Stimulated activated CD8-positive, alpha-beta memory T cell treated with anti-CD3 and anti-CD28 coated beads, Interleukin-2, amount 100 ng/mL, for 1 hour (primary cell): ENCODE measurements around the gene ARID3C.

Experiments
- DNase-seq, 2 donors: peaks; one replicate each; pipeline ENCODE4 v3.0.0-alpha.2; 2020; ENCODE audit warnings: low read depth in 2 of 2

ARID3C gene

DNA sequence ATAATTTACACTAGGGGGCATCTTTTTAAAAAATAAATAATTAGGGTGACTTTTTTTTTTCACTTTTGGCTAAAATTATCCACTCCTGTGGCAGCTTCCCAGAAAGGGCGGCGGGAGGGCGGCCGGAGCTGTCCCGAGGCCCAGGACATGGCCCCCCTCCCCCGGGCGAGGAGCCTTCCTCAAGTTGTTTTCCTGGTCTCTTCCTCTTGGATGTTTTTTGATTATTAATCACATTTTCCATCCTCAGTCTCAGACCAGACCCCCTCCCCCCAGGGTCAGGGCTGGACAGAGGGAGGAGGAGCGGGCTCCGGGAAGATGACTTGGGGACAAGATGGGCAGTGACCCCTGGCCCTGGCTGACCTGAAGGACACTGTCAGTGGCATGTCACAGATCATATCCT is 34.7 kb downstream of the ARID3C start:
- DNase-seq, result no peak

DNA sequence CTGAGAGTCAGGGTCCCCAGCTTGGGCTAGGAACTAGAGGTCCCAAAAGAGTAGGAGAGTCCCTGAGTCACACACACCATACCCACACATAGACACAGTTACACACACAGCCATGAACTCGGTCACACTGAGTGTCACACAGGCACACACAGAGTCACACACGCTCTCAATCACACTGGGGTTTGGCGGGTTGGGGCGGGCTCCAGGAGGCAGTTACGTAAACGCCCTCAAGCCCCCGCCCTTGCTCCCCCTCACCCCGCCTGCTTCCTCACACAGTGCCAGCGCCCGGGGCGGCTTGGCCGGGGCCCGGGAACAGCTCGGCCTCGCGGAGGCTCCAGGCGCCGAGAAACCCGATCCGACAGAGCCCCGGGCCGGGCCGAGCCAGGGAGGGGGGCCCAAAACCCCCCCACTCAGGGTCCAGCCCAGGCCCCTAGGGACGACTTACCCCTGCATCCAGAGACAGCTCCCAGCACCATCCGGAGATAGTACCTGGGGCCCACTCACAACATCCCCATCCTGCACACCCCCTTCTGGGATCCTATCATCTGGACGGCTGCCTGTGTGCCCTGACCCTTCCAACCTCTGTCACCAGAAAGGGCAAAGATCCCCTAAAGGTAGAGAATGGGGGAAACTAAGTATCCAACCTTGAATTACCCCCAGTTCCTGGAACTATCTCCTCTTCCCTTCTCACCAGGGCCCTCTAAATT is 35.8 kb downstream of the ARID3C start:
- no peak for DNase-seq

DNA sequence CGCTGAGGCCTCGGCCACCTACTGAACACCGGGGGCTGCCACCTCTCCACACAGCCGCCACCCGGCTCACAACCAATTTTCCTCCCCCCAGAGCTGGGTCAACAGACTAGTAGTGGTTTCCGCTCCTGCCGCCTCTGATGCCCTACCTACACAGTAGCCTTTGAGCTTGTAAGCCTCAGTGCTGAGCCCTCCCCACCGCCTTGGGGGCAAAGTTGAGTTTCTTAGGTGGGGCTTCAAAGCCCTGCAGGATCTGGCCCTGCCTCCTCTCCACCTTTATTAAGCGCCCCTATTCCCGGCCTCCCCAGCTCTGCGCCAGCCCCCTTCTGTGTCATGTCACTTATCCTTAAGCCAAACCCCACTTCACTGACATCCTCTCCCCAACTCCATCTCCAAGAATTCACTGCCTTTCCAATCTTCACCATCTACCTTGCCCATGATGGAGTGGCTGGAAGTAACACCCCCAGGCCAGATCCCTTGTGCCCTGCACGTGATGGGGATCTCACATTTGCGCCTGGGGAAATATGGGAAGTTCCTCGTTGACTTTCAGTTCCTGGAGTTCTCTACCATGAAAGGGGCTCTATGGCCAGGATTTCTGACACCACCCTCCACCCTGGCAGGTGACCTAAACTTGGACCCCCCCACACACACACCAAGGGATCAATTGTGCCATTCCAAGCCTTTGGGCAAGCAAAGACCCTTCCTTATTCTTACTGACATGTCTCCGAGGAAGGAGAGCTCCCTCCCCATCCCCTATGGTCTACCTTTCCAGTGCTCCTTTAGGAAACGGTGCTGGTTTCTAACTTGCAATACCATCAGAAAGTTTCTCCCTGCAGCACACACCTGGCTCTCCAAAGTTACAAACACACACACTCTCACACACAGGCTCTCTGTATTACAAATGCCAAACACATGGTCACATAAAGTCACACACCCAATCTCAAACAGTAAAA is 36.7 kb downstream of the ARID3C start:
- no peak for DNase-seq

DNA sequence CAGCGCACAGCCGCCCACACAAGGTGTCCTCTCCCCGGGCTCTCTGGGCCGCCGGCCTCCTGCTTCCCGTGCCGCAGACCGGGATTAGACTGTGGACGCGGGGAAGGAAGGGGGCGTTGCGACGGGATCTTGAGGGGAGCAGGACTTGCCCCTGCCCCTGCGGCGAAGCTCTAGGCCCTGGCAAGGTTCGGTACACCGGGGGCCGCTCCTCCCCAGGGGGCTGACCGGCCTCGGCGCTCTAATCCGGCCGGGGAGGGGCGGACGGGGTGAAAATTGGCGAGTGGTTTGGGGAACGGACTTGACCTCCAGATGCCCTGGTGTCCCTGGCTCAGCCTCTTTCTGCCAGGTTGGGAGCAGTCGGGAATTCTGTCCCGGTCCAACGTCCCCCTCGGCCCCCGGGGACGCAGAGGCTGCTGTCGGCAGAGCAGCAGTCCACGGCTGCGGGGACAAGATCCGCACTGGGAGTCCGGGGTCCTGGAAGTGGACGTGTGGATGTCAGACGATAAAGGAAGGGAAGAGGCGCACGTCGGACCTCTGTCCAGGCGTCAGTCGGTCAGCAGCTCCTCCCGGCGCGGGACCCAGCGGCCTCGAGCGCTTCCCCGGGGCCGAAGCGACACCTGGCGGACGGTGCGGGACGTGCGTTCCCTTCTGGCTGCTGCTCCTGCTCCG is 37.5 kb downstream of the ARID3C start:
- DNase-seq, result peak; percentile 53 to 62

DNA sequence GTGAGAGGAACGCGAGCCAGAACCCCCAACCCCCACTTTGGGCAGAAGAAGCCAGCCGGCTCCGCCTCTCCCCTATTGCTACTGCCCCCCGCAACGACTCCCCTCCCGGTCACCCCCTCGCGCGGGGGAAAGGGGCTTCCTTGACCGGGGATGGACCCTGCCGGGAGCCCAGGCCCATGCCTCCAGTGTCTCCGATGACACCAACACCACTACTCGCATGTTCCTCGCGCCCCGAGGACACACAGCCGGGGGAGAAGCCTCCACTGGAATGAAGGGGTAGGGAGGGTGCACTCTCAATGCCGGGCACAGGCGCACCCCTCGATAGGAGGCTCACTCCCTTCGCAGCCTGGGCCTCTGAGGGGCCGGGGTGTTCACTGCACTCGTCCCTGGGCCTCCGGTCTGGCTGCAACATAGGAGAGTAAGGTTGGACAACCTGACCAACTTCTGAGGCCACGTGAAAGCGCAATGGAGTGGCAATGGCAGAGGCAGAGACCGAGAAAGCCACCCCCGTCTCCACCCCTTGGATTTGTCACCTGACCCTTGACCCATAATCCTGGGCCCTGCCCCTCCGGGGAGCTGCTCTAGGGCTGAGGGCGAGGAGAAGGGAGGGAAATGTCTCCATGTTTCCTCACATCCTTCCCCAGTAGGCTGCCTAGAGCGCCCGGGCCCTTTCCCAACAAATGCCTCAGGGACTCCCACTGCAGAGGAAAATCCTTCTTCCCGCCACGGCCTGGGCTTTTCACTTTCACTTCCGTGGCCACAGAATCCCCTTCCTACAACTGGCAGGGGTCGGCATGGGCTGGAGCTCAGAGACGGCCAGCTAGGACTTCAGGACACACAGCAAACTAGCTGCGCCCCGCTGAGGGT is 38.3 kb downstream of the ARID3C start:
- DNase-seq, result no peak

DNA sequence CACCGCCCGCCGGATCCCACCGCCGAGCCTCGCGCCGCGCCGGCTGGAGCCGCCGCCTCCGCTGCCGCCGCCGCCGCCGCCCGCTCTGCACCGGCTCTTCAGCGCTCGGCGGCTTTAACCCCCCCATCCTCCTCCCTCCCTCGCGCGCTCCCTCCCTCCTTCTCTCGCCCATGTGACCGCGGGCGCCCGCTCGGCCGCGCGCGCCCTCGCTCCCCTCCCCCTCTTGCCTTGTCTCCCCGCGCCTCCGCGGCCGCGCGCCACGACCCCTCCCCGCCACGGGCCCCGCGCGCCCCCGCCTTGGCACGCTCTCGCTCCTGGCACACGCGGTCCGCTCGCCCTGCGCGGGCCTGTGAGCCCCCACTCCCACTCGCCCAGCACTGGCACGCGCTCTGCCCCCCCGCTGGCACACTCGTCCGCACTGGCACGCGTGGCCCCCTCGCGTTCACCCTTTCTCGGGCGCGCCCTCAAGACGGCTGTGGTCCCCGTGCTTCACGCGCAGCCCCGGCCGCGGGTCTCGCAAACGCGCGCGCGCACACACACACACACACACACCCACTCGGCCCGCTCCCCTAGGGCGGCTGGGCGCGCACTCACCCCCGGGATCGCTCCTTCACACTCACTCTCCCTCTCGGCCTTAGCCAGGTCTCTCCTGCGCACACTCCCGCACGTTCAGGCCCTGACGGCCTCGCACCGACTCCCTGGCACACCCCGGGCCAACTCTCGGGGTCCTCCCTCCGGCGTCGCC is 39.1 kb downstream of the ARID3C start, which contains the start of gene CNTFR:
CNTFR (minus strand) TSS at position 89 of the 745 bp plus-strand sequence. CDS start 20,743 bp downstream, outside the sequence.
- no peak for DNase-seq

DNA sequence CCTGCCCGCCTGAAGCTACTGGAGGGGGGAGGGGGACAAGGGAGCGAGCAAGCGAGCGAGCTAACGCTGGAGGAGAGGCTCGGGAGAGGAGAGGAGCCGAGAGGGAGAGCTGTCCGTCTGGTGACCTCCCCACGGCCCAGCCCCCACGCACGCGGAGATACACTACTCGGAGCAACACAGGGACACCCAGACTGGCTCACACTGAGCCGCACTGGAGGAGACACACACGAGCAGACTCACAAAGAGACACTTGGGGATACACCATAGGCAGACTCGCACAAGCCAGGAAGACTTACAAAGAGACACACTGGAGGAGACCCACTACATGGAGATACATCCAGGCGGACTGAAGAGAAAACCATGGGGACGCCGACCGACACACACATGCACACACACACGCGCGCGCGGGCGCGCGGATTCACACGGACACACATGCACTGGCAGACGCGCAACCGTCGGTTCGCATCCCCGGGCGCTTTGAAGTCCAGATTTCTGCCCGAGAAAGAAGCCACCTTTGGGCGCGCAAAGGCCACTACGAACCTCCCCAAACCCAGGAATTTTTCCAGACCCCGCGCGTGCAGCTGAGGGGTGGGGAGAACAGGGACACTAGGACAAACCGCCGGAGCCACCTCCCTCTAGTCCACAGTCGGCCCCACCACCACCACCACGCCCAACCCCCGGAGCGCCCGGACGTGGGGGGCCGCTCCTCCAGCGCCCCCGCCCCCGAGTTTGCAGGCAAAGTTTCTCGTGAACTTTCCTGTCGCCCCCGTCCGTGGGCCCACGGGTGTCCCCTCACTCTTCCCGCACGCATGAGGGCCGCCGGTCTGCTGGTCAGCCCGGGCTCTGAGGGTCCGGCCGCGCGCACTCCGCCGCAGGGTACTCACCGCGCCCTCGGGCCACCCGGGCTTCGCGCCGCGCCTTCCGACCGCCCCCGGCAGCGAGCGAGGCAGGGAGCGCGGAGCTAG is 39.9 kb downstream of the ARID3C start:
- no peak for DNase-seq

DNA sequence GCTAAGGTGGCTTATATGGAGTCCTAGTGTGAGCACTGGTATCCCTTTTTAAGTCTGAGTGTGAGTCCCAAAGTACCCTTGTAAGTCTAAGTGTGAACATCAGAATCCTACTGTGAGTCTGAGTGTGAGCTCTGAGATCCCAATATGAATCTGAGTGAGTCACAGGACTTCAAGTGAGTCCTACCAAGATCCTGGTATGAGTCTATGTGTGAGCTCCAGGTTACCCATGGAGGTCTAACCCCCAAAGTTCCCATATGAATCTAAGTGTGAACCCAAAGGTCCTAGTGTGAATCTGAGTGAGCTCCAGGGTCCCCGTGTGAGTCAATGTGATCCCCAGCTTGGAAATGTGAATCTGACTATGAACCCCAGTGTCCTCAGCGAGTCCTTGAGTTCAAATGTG is 41.6 kb downstream of the ARID3C start:
- no peak for DNase-seq

DNA sequence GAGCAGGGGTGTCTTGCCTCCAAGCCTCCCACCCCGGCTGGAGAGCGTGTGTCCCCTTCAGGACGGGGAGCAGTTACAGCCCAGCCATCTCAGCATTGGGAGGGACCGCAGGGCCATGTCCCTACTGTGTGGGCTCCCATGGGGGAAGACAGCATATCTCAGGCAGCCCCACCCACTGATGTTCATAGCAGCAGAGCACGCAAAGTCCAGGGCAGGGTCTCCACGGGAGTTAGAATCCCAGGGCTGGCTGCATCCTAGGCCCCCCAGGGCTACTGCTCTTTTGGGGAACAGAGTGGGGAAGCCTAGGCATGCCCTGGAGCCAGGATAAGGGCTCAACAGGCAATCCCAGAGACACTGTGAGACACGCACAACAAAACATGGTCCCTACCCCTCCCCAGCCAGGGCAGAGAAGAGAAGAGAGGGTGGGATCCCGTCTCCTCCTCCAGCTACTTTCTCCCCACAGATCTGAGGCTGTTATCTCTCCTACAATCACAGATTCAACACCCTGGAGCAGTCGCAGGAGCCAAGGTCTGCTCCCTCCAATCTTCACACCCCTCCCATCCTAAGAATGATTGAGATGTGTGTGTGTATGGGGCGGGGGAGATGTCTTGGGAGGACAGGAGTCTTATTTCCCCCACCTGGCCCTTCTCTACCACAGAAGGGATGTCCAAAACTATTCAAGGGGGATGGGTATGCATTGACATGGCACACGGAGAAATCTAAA is 42.8 kb downstream of the ARID3C start:
- no peak for DNase-seq

DNA sequence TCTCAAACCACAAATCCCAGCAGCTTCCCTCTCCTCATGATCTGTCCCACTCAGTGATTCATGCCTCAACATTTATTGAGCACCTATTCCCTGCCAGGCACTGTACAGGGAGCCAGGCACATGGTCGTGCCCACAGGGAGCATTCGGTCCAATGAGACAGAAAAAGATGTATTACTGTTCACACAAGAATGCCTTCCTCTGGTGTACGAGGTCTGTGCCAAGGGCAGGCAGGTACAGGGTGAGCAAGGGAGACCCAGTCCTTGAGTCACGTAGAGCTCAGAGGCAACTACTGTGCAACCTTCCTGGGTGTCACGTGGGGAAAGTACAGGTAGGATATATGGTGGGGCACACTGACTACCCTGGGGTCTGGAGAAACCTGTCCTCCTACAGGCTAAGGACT is 43.9 kb downstream of the ARID3C start:
- no peak for DNase-seq

DNA sequence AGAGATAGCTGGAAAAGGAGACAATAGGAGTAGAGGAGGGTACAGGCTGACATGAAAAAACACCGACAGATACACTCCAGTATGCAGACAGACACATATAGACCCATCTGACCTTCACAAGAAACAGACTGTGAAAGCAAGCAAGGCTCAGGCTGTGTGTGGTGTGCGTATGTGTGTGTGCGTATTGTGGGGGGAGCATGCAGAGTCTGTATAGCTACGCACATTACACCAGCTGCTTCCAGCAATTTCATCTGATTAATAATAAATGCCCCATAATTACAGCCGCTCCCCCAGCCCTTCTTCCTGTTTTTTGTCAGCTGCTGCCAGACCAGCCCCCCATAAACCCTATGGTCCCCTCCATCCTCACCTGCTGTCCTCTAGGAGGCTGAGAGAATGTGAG is 46.1 kb downstream of the ARID3C start:
- DNase-seq, result no peak

DNA sequence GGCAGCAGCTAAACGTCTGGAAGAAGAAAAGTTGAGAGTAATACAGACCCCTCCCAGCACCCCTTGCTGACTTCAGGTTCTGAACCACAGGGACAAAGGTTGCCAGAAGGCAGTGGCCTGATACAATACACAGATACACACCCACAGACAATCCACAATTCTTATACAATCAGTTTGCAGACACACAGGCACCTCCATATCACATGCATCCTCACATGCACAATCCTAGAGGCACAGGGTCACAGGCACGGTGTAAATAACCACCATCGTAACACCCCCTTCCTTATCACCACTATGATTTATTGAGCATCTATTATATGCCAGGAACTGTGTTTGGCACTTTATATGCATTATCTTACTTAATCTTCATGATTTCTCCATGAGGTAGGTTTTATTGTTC is 47.5 kb downstream of the ARID3C start:
- no peak for DNase-seq

DNA sequence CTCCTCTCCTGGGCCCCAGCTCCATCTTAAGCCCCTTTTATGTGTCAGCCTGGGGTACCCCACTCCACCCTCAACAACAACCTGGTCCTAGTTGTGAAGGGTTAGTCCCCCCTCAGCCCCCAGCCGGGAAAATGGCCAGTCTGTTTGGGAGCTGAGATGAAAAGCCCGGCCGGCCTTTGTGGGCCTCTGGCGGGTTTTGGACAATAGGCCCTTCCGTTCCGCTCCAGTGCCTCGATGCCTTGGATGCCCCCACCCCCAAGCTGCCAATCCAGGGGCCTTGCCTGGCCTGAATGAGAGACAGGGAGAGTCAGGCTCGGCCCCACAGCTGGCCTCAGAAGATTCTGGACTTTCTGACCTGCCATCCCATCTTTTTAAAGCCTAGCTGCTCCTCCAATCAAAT is 48.5 kb downstream of the ARID3C start:
- DNase-seq, result no peak

DNA sequence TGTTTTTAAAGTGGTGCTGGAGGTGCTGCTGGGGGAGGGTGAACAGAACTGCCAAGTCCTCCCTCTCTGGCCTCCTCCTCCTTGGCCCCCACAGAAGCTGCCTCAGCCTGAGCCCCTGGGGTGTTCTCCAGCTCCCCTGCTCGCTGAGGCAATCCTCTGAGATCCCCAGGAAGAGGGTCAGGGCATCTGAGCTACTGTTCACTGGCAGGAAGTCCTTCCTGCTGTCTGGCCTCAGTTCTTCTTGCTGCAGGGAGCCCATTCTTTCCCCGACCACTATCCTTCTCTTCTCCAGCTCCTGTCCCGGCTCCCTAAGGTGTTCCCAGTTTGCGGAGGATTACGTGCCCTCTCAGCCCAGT is 49.1 kb downstream of the ARID3C start:
- DNase-seq, result no peak

DNA sequence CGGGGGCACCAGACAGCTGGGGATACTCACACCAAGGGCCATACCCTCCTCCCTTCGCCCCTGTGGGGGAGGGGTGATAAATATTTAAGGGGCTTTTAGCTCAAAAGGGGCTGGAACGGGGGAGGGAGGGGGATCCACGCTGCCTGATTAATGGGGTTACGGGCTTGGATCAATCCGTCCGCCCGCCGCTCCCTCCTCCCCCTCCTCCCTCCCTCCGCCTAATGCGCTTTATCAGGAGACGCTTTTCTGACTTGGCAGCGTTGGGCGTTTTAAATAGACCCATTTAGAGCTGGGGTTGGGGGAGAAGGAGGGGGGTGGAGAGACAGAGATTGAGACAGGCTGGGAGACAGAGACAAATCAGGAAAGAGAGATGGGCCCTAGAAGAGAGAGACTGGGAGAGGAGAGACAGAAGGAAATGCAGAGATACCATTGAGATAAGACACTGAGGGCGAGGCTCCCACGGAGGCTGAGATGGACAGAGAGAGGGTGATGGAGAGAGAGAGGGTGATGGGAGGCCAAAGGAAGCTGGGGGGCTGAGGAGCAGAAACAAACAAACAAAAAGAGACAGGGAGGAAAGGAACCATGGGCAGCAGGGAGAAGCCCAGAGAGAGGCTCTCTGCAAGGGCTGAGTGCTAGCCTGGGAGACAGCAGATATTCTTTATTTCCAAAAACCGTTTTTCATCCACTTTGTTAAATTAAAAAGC is 49.6 kb downstream of the ARID3C start:
- no peak for DNase-seq

DNA sequence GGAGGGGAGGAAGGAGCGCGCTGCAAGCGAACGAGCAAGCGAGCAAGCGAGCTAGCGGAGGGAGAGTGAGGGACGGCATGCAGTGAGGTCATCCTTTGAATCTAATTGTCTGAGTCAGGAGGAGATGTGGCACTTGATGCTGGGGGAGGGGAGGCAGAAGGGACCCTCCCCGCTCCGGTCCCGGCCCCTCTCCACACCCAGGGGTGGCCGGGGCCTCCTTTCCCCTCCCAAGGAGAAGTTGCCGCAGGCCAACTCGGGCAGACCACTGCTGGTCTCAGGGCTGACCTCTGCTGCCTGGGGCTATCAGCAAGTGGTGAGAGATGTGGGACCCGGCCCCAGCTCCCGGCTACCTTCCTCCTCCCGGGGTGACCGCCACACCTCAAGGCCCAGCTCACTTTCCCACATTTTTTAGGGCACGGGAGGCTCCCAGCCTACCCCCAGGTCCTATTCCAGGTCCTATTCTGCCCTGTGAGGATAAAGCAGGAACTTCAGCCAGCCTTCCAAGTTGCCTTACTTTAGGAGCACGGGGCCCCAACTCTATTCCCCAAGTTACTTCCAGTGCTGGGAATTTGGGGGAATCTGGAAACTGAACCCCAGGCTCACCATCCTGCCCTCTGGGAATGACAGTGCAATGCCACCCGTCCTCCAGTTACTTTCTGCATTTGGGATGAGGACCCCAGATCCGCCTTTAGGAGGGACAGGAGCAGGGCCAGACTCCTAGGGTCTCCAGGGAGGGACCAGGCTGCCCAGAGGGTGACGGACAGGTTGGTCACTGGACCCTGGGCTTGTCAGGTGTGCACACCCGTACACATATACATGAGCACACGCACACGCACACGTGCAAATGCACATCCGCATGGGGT is 50.4 kb downstream of the ARID3C start:
- no peak for DNase-seq
